Stimulated activated CD8-positive, alpha-beta memory T cell treated with anti-CD3 and anti-CD28 coated beads, Interleukin-15, amount 100 ng/mL, for 1 hour (primary cell): Measurements from ENCODE around the gene PTPRG.

ENCODE experiments used
- DNase-seq: peaks from one replicate; pipeline ENCODE4 v3.0.0-alpha.2; 2020; ENCODE audit warnings: low read depth

PTPRG gene

GRCh38 chr3:61929617-61930016 lies 368.2 kb downstream of the PTPRG start:
- no peak for DNase-seq

GRCh38 chr3:61932499-61932898 lies 371.1 kb downstream of the PTPRG start:
- DNase-seq: no peak

- DNase-seq: no peak
Observed at GRCh38 chr3:61933798-61934504, 372.6 kb downstream of the PTPRG start.

DNA sequence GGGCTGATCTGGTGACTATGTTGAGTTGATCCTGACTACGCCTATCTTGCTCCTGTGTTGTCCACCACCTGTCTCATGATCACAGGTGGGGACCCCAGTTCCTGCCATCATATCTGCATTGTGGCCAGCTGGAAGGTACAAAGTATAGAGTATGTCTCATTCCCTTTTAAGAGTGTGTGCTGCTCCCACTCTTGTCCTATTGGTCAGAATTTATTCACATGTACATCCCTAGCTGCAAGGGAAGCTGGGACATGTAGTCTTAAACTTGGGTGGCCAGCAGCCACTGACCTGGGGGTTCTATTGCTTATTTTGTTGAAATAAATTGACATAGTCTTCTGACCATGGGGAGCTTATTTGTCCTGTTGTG lies 373.1 kb downstream of the PTPRG start:
- DNase-seq: no peak

DNA sequence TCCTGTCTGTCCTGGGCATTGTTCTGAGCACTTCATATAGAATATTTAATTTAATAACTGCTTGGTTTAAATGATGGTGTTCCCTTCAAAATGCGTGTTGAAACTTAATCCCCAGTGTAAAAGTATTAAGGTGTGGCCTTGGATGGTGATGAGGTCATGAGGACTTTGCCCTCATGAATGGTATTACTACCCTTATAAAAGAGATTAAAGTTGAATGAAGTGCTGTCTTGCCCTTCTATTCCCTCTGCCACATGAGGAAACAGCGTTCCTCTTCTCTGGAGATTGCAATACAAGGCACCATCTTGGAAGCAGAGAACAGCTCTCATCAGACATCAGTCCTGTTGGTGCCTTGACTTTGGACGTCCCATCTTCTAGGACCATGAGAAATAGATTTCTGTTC lies 374.4 kb downstream of the PTPRG start:
- DNase-seq: no peak

- DNase-seq: no peak
Observed at GRCh38 chr3:61936344-61936937, 375.1 kb downstream of the PTPRG start.

DNA sequence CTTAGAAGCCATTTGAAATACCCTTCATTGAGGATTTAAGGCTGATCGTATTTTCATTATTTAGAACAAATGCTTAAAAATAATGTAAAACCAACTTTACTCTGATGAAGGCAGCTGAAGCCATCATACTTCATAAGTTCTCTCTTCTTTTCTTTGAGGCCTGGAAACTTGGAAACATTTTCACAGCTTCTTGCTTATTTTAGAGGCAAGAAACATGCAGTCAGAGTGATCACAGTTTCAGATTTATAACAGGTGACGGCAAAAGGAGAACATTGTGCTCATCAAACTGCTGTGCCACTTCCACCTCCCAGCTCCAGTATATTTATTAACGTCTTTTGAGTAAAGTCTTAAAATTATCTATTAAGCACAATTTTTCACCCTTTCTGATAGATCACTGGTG lies 376.1 kb downstream of the PTPRG start:
- no peak for DNase-seq

- no peak for DNase-seq
Observed at GRCh38 chr3:61938878-61939549, 377.6 kb downstream of the PTPRG start.

- DNase-seq: no peak
Observed at GRCh38 chr3:61940236-61940635, 378.9 kb downstream of the PTPRG start.

GRCh38 chr3:61943975-61944374 lies 382.6 kb downstream of the PTPRG start:
- no peak for DNase-seq

DNA sequence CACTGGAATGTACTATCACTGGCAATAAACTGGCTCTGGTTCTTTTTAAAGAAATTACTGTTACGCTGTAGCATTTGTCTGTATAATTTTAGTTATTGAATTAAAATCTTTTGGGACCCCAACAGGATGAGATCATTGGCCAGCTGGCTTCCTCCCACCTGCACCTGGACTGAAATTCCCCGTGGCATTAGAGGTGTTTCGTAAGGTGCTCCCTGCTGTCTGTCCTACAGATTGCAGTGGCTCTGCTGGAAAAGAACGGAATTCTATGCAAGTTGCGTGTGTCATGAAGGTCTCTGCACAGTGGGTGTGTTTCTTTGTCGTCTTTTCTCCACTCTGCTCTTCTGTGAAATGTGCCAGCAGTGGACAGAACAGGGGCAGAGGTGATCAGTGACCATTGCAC lies 383.4 kb downstream of the PTPRG start:
- DNase-seq: no peak

GRCh38 chr3:61945657-61946056 lies 384.3 kb downstream of the PTPRG start:
- no peak for DNase-seq

- no peak for DNase-seq
Observed at GRCh38 chr3:61946570-61947324, 385.4 kb downstream of the PTPRG start.

GRCh38 chr3:61947456-61947855 lies 386.1 kb downstream of the PTPRG start:
- no peak for DNase-seq

- DNase-seq: no peak
Observed at GRCh38 chr3:61948699-61949305, 387.4 kb downstream of the PTPRG start.

DNA sequence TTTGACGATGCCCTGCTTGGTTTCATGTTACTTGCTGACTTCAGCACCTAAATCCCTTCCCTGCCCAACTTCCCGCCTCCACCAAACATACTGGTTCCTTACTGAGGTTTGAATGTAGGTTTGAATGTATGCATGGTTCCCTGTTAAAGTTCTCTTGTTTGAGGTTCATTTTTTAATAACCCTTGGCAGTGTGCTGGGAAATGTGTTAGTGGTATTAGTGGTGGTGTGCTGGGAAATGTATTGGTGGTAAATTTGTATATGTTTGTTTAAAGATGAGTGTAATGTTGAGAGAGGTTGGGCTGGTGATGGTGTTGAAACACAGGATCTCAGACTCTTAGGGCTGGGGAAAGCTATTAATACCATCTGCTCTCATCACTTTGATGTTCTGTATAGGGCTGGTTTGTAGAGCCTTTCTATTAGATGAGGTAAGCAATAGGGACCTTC lies 392.7 kb downstream of the PTPRG start:
- DNase-seq: no peak

DNA sequence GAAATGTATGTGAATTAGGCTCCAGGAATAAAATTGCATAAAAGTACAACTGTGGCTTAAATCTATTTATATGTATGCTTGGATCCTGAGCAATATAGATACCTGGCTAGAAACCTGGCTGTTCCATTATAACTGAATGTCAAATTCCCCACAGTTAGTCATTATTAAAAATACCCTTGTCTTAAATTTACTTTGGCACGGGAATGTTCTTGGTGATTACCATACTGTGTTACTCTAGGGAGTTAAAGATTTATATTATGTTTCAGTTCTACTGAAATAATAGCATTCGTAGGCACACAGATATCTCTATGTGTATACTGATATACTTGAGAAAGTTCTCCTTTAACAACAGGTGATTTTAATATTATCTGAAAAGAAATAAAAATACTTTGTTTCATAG lies 394.1 kb downstream of the PTPRG start:
- DNase-seq: no peak

GRCh38 chr3:61956236-61956635 lies 394.9 kb downstream of the PTPRG start:
- DNase-seq: no peak

- no peak for DNase-seq
Observed at GRCh38 chr3:61957259-61957658, 395.9 kb downstream of the PTPRG start.

DNA sequence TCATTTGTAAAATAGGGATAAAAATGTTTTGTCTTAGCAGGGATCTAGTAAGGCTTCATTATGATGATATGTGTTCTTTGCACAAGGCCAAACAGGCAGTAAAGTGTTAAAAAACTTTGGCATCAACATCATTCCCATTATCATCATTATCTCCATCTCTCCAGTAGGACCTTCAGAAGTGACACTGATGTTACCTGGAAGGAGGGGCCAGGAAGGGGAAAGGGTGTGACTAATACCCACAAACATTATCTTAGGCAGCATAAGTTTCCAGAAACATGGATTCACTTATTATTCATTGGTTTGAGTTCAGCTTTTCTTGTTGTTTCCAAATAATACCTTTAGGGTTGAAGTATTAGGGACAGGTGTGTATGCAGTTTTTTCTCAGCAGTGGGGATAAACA lies 399.6 kb downstream of the PTPRG start:
- no peak for DNase-seq

DNA sequence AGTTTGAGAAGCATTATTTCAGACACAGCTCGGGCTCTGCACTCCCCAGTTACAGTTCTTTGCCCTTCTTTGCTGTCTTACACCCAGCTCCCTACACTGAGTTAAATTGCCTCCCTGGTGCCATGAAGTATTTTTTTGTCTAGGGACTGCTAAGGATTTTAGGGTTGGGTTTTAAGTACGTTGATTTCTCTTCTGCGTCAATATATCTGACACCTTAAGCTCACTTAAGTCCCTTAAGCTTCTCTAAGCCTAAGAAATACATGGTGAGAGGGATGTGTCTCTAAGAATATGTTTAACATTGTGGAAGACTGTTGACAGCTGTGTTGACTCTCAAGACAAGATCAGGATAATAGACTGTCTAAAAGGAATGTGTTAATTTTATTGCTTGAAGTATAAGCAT lies 400.5 kb downstream of the PTPRG start:
- DNase-seq: no peak

GRCh38 chr3:61964566-61964965 lies 403.2 kb downstream of the PTPRG start:
- DNase-seq: no peak
